GM23338 (cell line): ENCODE results near the gene SEMA5A.

ENCODE experiments used
- CREB1 ChIP-seq: fragments of 250-450 bp; sonication (Bioruptor Pico); IDR thresholded peaks from 2 replicates; pipeline ENCODE4 v1.5.0; 2020; ENCODE audit warnings: low read depth, mild to moderate bottlenecking, moderate library complexity
- CTCF ChIP-seq, 2 experiments: fragments of 200-600 bp in 1 of 2; sonication (generic) in 1 of 2; conservative IDR thresholded peaks; 2 replicates each; pipeline versions ENCODE4 v1.5.1 to v1.6.1; 2016 to 2017; ENCODE audit warnings: antibody characterized with exemption in 2 of 2, low read depth in 2 of 2, mild to moderate bottlenecking in 2 of 2, moderate library complexity in 1 of 2
- ETS1 ChIP-seq: IDR thresholded peaks from 2 replicates; pipeline ENCODE4 v1.6.1; 2016; ENCODE audit warnings: antibody characterized with exemption
- EZH2 ChIP-seq: fragments of 200-600 bp; sonication (generic); IDR thresholded peaks from one replicate; pipeline ENCODE4 v1.8.0; 2017; ENCODE audit warnings: antibody characterized with exemption, mild to moderate bottlenecking, low read depth; ENCODE audit not compliant: unreplicated experiment
- EZH2phosphoT487 ChIP-seq: fragments of 200-600 bp; sonication (generic); IDR thresholded peaks from one replicate; pipeline ENCODE4 v1.8.1; 2018; ENCODE audit warnings: antibody characterized with exemption; ENCODE audit not compliant: unreplicated experiment
- JUNB ChIP-seq: IDR thresholded peaks from one replicate; pipeline ENCODE4 v1.6.1; 2016; ENCODE audit warnings: antibody characterized with exemption; ENCODE audit not compliant: unreplicated experiment
- NANOG ChIP-seq: IDR thresholded peaks from 2 replicates; pipeline ENCODE4 v1.6.1; 2016; ENCODE audit warnings: antibody characterized with exemption, borderline replicate concordance
- POLR2AphosphoS5 ChIP-seq: IDR thresholded peaks from 2 replicates; pipeline ENCODE4 v1.6.1; 2016; ENCODE audit warnings: antibody characterized with exemption, low read depth
- REST ChIP-seq: IDR thresholded peaks from one replicate; pipeline ENCODE4 v1.6.1; 2018; ENCODE audit warnings: antibody characterized with exemption; ENCODE audit not compliant: unreplicated experiment
- STAT1 ChIP-seq: IDR thresholded peaks from one replicate; pipeline ENCODE4 v1.6.1; 2016; ENCODE audit warnings: antibody characterized with exemption; ENCODE audit not compliant: unreplicated experiment
- ZNF114 ChIP-seq: fragments of 250-450 bp; sonication (Bioruptor Pico); IDR thresholded peaks from 2 replicates; pipeline ENCODE4 v1.5.0; 2020; ENCODE audit warnings: mild to moderate bottlenecking, moderate library complexity
- ZNF331 ChIP-seq: fragments of 250-450 bp; sonication (Bioruptor Pico); IDR thresholded peaks from 2 replicates; pipeline ENCODE4 v1.5.0; 2020; ENCODE audit warnings: low read depth, mild to moderate bottlenecking, moderate library complexity
- ZNF462 ChIP-seq: fragments of 250-450 bp; sonication (Bioruptor Pico); IDR thresholded peaks from 2 replicates; pipeline ENCODE4 v1.5.0; 2020; ENCODE audit warnings: mild to moderate bottlenecking, moderate library complexity

GRCh38 chr5:9233712-9234111 is 312.2 kb downstream of the SEMA5A start:
- TF ChIP-seq CTCF (conservative IDR thresholded peaks at IDR 0.05; ENCODE audit: low read depth in 2 of 2) (no peak), REST (no peak), POLR2AphosphoS5 (no peak), EZH2 (no peak), STAT1 (no peak), CREB1 (no peak), ZNF331 (CRISPR knock-in tag) (no peak), ETS1 (no peak), JUNB (no peak), EZH2phosphoT487 (no peak), ZNF462 (no peak), NANOG (no peak), ZNF114 (CRISPR knock-in tag) (no peak)
